22Rv1 (cell line): ENCODE measurements around the gene EPN2.

Source experiments
- CTCF ChIP-seq: fragments of 450-650 bp; IDR thresholded peaks from 2 replicates; pipeline ENCODE4 v1.5.1; 2017; ENCODE audit warnings: mild to moderate bottlenecking
- ZFX ChIP-seq: fragments of 450-650 bp; IDR thresholded peaks from 2 replicates; pipeline ENCODE4 v1.6.1; 2017; ENCODE audit warnings: antibody characterized with exemption, borderline replicate concordance

- TF ChIP-seq CTCF, result peak; percentile 6; the same call in 1 of the 2 replicates
- no peak for TF ChIP-seq ZFX
These were observed 140.6 kb downstream of the EPN2 start for GRCh38 chr17:19377602-19378415.
